Epithelial cell of prostate (primary cell): ENCODE measurements around the gene TMEM151B.

Experiments used
- DNase-seq: peaks from one replicate; pipeline ENCODE4 v3.0.0-alpha.2; 2011; ENCODE audit warnings: low read depth, low spot score
- H3K27ac ChIP-seq: fragments of 450-650 bp; 2 replicates; pipeline ENCODE4 v1.5.1; 2017; ENCODE audit warnings: mild to moderate bottlenecking

TMEM151B gene

GRCh38 chr6:44232676-44233566, 37.3 kb upstream of the TMEM151B start:
- no peak overlapping the region for H3K27ac ChIP-seq
- DNase-seq = no peak

- peak overlapping the region; percentile 60 for H3K27ac ChIP-seq
- no peak for DNase-seq
These were observed 36.6 kb upstream of the TMEM151B start for GRCh38 chr6:44233567-44234100.

GRCh38 chr6:44234101-44235025, 35.9 kb upstream of the TMEM151B start:
- H3K27ac ChIP-seq = peak overlapping the region; percentile 60
- DNase-seq = no peak

- no peak for DNase-seq
- peak overlapping the region; percentile 60 for H3K27ac ChIP-seq
These were observed 35.0 kb upstream of the TMEM151B start for GRCh38 chr6:44235269-44235668.

- no peak for DNase-seq
- no peak overlapping the region for H3K27ac ChIP-seq
These were observed 34.2 kb upstream of the TMEM151B start for GRCh38 chr6:44235891-44236516.

GRCh38 chr6:44237021-44237812, 33.0 kb upstream of the TMEM151B start:
- H3K27ac ChIP-seq = peak overlapping the region; percentile 70
- peak; percentile 96 for DNase-seq

GRCh38 chr6:44237813-44238433, 32.3 kb upstream of the TMEM151B start:
- H3K27ac ChIP-seq = peak overlapping the region; percentile 70
- DNase-seq = no peak

- H3K27ac ChIP-seq = peak overlapping the region; percentile 70
- DNase-seq = no peak
These were observed 31.4 kb upstream of the TMEM151B start for GRCh38 chr6:44238687-44239350.

GRCh38 chr6:44243345-44243744, 26.9 kb upstream of the TMEM151B start:
- no peak for DNase-seq

GRCh38 chr6:44245391-44245911, 24.8 kb upstream of the TMEM151B start:
- no peak for DNase-seq

More at GRCh38 chr6:44243345-44243744, 26.9 kb upstream of the TMEM151B start:
- H3K27ac ChIP-seq = no peak overlapping the region

GRCh38 chr6:44245912-44246662, 24.2 kb upstream of the TMEM151B start:
- H3K27ac ChIP-seq = peak overlapping the region; percentile 91
- DNase-seq = no peak

More at GRCh38 chr6:44245391-44245911, 24.8 kb upstream of the TMEM151B start:
- H3K27ac ChIP-seq = no peak overlapping the region

- peak; percentile 99 for DNase-seq
- peak within 1 kb of the TSS; percentile 91 for H3K27ac ChIP-seq
These were observed 23.4 kb upstream of the TMEM151B start, which contains the start of gene HSP90AB1 for GRCh38 chr6:44246663-44247337. HSP90AB1 (plus strand) TSS chr6:44247101; CDS start chr6:44248630, 1,529 bp downstream.

GRCh38 chr6:44247338-44248302, 22.6 kb upstream of the TMEM151B start:
- DNase-seq = no peak

GRCh38 chr6:44248579-44248978, 21.7 kb upstream of the TMEM151B start:
- peak overlapping the region; percentile 91 for H3K27ac ChIP-seq
- no peak for DNase-seq

More at GRCh38 chr6:44247338-44248302, 22.6 kb upstream of the TMEM151B start:
- peak overlapping the region; percentile 91 for H3K27ac ChIP-seq

- no peak for DNase-seq
- H3K27ac ChIP-seq = peak overlapping the region; percentile 91
These were observed 21.0 kb upstream of the TMEM151B start for GRCh38 chr6:44249082-44249748.
